A549 (cell line): ENCODE measurements around the gene ZBTB20.

ENCODE experiments used
- CBX2 ChIP-seq: fragments of 200-600 bp; sonication (generic); IDR thresholded peaks from 2 replicates; pipeline ENCODE4 v1.6.1; 2016; ENCODE audit warnings: low read depth, mild to moderate bottlenecking, borderline replicate concordance
- CTCF ChIP-seq: fragments of >200 bp; sonication (Bioruptor Twin); formaldehyde crosslinking; IDR thresholded peaks from 3 replicates; pipeline ENCODE4 v1.5.1; 2016
- FOSL2 ChIP-seq, 2 experiments: fragments of 450-650 bp in 1 of 2; fragments of >200 bp in 1 of 2; sonication (Bioruptor Twin) in 1 of 2; formaldehyde crosslinking; IDR thresholded peaks; 2 replicates each; pipeline versions ENCODE4 v1.5.0 to v1.6.1; 2016 to 2020; ENCODE audit warnings: mild to moderate bottlenecking in 1 of 2, moderate library complexity in 1 of 2
- MAFK ChIP-seq: fragments of 450-650 bp; IDR thresholded peaks from 2 replicates; pipeline ENCODE4 v1.6.1; 2014; ENCODE audit not compliant: partially characterized antibody
- MAX ChIP-seq: IDR thresholded peaks from 2 replicates; pipeline ENCODE4 v1.6.1; 2012
- PHF8 ChIP-seq: fragments of 200-600 bp; sonication (generic); IDR thresholded peaks from 2 replicates; pipeline ENCODE4 v1.6.1; 2016; ENCODE audit warnings: low read depth, mild to moderate bottlenecking, antibody characterized with exemption, moderate library complexity, borderline replicate concordance
- POLR2A ChIP-seq: IDR thresholded peaks from 2 replicates; pipeline ENCODE4 v1.6.1; 2012; ENCODE audit warnings: mild to moderate bottlenecking, low read length
- ZSCAN20 ChIP-seq: fragments of 250-450 bp; sonication (Bioruptor Pico); IDR thresholded peaks from 2 replicates; pipeline ENCODE4 v1.8.0; 2022; ENCODE audit warnings: mild to moderate bottlenecking, moderate library complexity

- TF ChIP-seq MAFK, result no peak
- no peak for TF ChIP-seq ZSCAN20 (CRISPR knock-in tag)
- no peak for TF ChIP-seq CBX2
- TF ChIP-seq POLR2A, result no peak
- no peak for TF ChIP-seq CTCF
- no peak for TF ChIP-seq FOSL2 (IDR thresholded peaks at IDR 0.05)
- no peak for TF ChIP-seq FOSL2 (CRISPR knock-in tag; IDR thresholded peaks at IDR 0.05)
- TF ChIP-seq PHF8, result no peak
- no peak for TF ChIP-seq MAX
These were observed 357.3 kb downstream of the ZBTB20 start for GRCh38 chr3:114789803-114790202.
